Mononuclear cell (primary cell): ENCODE data around the gene CRISP2. TPM values are rescaled to one million over a fixed set of nuclear protein-coding genes. Genes with fewer than 3 reads are reported as not detected.
"Not testable (repeated sequence)": the region's sequence is repeated elsewhere in the genome, so short reads cannot be mapped to it uniquely, and the experiment has no call there.

Source experiments
- H3K27me3 ChIP-seq: 2 replicates; pipeline ENCODE4 v1.6.0; 2011; ENCODE audit warnings: low read length, control low read depth; ENCODE audit not compliant: insufficient read depth
- H3K4me1 ChIP-seq: 2 replicates; pipeline ENCODE4 v1.5.1; 2011; ENCODE audit warnings: mild to moderate bottlenecking, low read length, control low read depth; ENCODE audit not compliant: insufficient read depth
- H3K4me3 ChIP-seq: 2 replicates; pipeline ENCODE4 v1.5.1; 2011; ENCODE audit warnings: mild to moderate bottlenecking, low read length, moderate library complexity
- H3K9me3 ChIP-seq: 2 replicates; pipeline ENCODE4 v1.5.1; 2011; ENCODE audit warnings: low read depth, mild to moderate bottlenecking, control low read depth, low read length
- total RNA-seq: library from RNA; depleted of rRNA; stranded (reverse); fragments of >200 nt; gene quantifications from one replicate; pipeline ENCODE4 v1.2.3, GENCODE V29; 2012

CRISP2 gene
- not detected for total RNA-seq

DNA sequence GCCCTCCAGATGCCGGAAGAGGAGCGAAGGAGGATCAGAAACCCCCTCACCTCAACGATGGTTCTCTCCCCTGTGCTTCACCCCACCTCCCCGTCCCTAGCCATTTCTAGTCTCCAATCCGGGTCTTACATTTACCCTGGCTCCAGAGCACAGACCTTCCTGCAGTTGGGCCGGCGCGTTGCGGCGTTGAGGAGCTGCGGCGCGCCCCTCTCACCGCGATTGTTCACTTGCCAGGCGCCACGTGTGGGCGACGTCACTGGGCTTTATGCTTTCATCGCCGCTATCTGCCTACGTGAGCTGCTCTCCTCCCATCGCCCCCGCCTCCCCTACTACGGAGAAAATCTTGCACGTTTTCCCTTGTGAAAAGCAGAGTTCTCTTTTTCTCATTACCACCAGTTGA, at the start of gene CRISP2:
CRISP2 (minus strand) TSS at position 198 of the 400 bp plus-strand sequence. CDS start 4,347 bp downstream, outside the sequence.
- Histone ChIP-seq H3K4me1 (no peaks in the 10 kb centered on the region), H3K4me3 (no peak within 1 kb of the TSS), H3K27me3 (no peaks in the 10 kb centered on the region), H3K9me3 (no peaks in the 10 kb centered on the region)

DNA sequence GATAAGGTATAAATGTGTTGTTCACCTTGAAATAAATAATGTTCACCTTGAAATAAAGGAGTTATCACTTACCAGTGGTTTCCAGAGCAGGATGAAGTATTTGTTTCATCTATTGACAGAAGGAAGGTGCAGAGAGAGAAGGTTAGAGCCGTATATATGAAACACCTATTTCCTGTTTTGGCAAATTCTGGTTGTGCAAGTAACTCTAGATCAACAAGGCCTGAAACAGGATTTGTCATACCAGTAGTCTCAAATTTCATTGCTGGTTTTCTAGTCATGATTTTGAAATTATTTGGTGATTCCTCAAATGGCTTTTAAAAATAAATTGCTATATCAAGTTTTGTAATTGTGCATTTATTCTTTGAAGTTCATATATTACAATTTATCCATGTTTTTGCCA, 30.9 kb upstream of the CRISP2 start, which contains the start of gene CRISP3:
CRISP3 (minus strand) TSS at position 130 of the 400 bp plus-strand sequence; CDS start at position 109, 21 bp downstream.
- Histone ChIP-seq H3K9me3 (no peaks in the 10 kb centered on the region), H3K4me3 (no peak within 1 kb of the TSS), H3K4me1 (no peaks in the 10 kb centered on the region), H3K27me3 (no peaks in the 10 kb centered on the region)

GRCh38 chr6:49743429-49743828, 30.1 kb upstream of the CRISP2 start:
- H3K27me3 ChIP-seq = no peaks in the 10 kb centered on the region
- H3K4me3 ChIP-seq = no peak overlapping the region
- H3K4me1 ChIP-seq = no peaks in the 10 kb centered on the region
- H3K9me3 ChIP-seq = no peaks in the 10 kb centered on the region

GRCh38 chr6:49739423-49739822, 26.1 kb upstream of the CRISP2 start:
- Histone ChIP-seq H3K27me3 (no peaks in the 10 kb centered on the region), H3K4me3 (no peak overlapping the region), H3K4me1 (no peaks in the 10 kb centered on the region), H3K9me3 (no peaks in the 10 kb centered on the region)

DNA sequence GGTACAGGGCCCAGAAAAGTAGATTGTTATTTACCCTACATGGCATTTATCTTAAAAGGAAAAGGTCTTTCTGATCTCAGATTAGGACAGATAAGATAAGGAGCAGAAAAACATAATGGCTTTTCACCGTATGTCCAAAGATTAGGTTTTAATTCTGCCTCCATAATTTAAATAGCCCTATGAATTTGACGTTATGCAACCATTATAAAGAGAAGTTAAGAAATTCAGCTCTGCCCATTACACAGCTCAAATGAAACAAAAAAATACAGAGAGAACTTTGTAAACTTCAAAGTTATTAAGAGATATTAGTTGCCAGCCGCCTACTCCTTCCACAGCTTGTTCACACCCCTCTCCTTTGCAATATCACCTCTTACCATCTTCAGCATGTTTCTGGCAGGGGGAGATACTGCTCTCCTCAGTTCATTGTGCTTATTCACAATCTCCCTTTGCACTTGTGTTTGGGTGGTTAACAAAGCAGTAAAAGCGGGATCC, 22.7 kb upstream of the CRISP2 start:
- no peak overlapping the region for H3K4me3 ChIP-seq
- no peaks in the 10 kb centered on the region for H3K9me3 ChIP-seq
- no peaks in the 10 kb centered on the region for H3K27me3 ChIP-seq
- no peaks in the 10 kb centered on the region for H3K4me1 ChIP-seq

GRCh38 chr6:49733680-49734079, 20.3 kb upstream of the CRISP2 start:
- Histone ChIP-seq H3K9me3 (no peaks in the 10 kb centered on the region), H3K4me1 (no peaks in the 10 kb centered on the region), H3K4me3 (no peak overlapping the region), H3K27me3 (no peaks in the 10 kb centered on the region)

- H3K27me3 ChIP-seq = no peaks in the 10 kb centered on the region
- no peaks in the 10 kb centered on the region for H3K9me3 ChIP-seq
- no peak overlapping the region for H3K4me3 ChIP-seq
- no peaks in the 10 kb centered on the region for H3K4me1 ChIP-seq
Observed at GRCh38 chr6:49732781-49733180, 19.4 kb upstream of the CRISP2 start.

GRCh38 chr6:49730251-49730650, 16.9 kb upstream of the CRISP2 start:
- H3K4me3 ChIP-seq = no peak overlapping the region
- no peaks in the 10 kb centered on the region for H3K27me3 ChIP-seq
- no peaks in the 10 kb centered on the region for H3K4me1 ChIP-seq
- H3K9me3 ChIP-seq = no peaks in the 10 kb centered on the region

- not testable (repeated sequence) for H3K4me1 ChIP-seq, H3K9me3 ChIP-seq, H3K27me3 ChIP-seq
Observed at GRCh38 chr6:49723917-49724316, 10.6 kb upstream of the CRISP2 start.

GRCh38 chr6:49721297-49721696, 8.0 kb upstream of the CRISP2 start:
- no peaks in the 10 kb centered on the region for H3K4me1 ChIP-seq
- H3K27me3 ChIP-seq = no peaks in the 10 kb centered on the region
- H3K9me3 ChIP-seq = no peaks in the 10 kb centered on the region
- H3K4me3 ChIP-seq = no peak overlapping the region

More at GRCh38 chr6:49723917-49724316, 10.6 kb upstream of the CRISP2 start:
- H3K4me3 ChIP-seq = not testable (repeated sequence)

GRCh38 chr6:49720372-49720771, 7.0 kb upstream of the CRISP2 start:
- H3K27me3 ChIP-seq = no peaks in the 10 kb centered on the region
- no peak overlapping the region for H3K4me3 ChIP-seq
- no peaks in the 10 kb centered on the region for H3K9me3 ChIP-seq
- no peaks in the 10 kb centered on the region for H3K4me1 ChIP-seq

DNA sequence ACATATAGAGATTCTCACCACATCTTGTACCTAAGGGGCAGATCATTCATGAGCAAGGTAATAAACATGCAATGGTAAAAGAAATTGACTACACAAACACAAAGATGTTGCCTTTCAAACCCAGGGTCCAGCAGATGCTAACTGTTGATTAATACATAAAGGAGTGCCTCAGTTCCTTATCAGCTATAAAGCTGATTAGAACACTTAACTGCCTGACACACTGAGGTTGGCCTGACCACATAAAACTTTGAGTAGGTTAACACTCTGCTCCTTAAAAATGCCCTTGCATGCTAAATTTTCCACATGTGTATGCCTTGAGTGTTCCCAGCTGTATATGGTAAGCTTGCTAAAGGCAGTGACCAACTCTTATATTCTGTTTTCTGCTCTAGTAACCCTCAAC, 14.9 kb downstream of the CRISP2 start:
- Histone ChIP-seq H3K27me3 (no peaks in the 10 kb centered on the region), H3K9me3 (no peaks in the 10 kb centered on the region), H3K4me1 (no peaks in the 10 kb centered on the region), H3K4me3 (no peak overlapping the region)

DNA sequence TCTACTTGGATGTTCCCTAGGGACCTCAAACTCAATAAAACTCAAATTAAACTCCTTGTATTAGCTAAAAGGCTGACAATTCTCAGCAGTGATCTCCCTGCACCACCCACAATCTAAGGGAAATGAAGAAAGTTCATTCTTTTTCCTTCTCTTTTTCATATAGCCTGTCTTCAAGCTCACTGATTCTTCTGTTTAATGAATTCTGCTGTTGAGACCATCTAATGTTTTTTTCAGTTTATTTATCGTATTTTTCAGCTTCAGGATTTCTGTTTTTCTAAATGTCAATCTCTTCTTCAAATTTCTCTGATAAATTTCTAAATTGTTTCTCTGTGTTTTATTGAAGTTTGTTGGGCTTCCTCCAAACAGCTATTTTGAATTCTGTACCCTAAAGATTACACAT, 19.8 kb downstream of the CRISP2 start:
- Histone ChIP-seq H3K9me3 (no peaks in the 10 kb centered on the region), H3K4me3 (no peak overlapping the region), H3K27me3 (no peaks in the 10 kb centered on the region), H3K4me1 (no peaks in the 10 kb centered on the region)

GRCh38 chr6:49692534-49692933, 20.8 kb downstream of the CRISP2 start:
- H3K9me3 ChIP-seq = no peaks in the 10 kb centered on the region
- H3K4me1 ChIP-seq = no peaks in the 10 kb centered on the region
- H3K27me3 ChIP-seq = no peaks in the 10 kb centered on the region
- H3K4me3 ChIP-seq = no peak overlapping the region

DNA sequence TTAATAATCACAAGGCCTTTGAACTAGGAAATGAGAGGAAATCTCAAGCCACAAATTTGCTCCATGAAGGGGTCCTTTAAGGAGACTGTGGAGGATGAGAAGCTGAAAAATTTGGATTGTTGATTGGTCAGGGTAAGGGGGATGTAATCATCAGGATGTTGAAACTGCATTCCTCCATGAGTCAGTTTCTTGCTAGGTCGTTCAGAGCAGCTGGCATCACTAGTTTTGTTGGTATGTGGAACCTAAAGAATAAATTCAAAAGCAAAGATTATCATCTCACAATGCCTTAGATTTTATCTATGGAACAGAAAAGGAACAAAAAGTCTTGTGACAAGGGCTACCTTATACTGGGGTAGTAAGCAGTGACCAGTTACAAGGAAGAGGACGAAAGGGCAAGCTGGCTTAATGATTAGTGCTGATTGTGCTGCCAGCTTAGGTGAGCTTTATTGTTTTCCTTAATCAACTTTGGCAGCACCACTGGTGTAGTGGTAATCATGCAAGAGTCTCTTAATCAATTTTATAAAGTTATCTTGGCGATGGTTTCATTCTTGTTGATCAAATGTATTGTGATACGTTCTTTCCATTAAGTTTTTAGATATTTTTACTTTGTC, 36.6 kb downstream of the CRISP2 start:
- no peak overlapping the region for H3K4me3 ChIP-seq
- no peaks in the 10 kb centered on the region for H3K4me1 ChIP-seq
- no peaks in the 10 kb centered on the region for H3K27me3 ChIP-seq
- H3K9me3 ChIP-seq = no peaks in the 10 kb centered on the region

- Histone ChIP-seq H3K4me1 (no peaks in the 10 kb centered on the region), H3K4me3 (no peak overlapping the region), H3K9me3 (no peaks in the 10 kb centered on the region), H3K27me3 (no peaks in the 10 kb centered on the region)
Observed at GRCh38 chr6:49675816-49676215, 37.5 kb downstream of the CRISP2 start.
